ENCODE data around the gene NIPAL1. TPM values are rescaled to one million over a fixed set of nuclear protein-coding genes. Genes with fewer than 3 reads are reported as not detected.

The NIPAL1 gene
- total RNA-seq, 1 experiment from 2014 or later: 0.13 TPM

GRCh38 chr4:48042979-48043461 is 26.4 kb downstream of the NIPAL1 start:
- Histone ChIP-seq H3K27me3 (no peaks in the 10 kb centered on the region), H3K4me3 (no peak overlapping the region), H3K36me3 (no peaks in the 10 kb centered on the region), H3K9me3 (no peaks in the 10 kb centered on the region)
- no peak for DNase-seq

DNA sequence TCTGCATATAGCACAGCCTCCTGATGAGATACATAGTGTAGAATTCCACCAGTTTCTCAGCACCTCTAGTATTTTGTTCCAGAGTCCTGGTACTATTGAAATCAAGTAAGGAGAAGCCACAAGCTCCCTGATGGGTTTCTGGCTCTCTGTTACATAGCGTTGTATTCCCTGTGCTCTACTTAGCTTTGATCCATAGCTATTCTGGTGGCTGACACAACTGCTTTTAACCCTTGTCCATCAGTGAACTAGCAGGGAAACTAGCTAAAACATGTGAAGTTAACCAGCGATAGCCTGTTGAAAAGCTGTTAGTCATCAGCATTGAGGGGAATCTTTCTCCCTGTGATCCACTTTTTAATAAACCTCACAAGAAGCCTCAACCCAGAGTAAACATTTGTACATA is 26.9 kb downstream of the NIPAL1 start:
- Histone ChIP-seq H3K4me3 (no peak overlapping the region), H3K9me3 (no peaks in the 10 kb centered on the region), H3K36me3 (no peaks in the 10 kb centered on the region), H3K27me3 (no peaks in the 10 kb centered on the region)
- DNase-seq: no peak

DNA sequence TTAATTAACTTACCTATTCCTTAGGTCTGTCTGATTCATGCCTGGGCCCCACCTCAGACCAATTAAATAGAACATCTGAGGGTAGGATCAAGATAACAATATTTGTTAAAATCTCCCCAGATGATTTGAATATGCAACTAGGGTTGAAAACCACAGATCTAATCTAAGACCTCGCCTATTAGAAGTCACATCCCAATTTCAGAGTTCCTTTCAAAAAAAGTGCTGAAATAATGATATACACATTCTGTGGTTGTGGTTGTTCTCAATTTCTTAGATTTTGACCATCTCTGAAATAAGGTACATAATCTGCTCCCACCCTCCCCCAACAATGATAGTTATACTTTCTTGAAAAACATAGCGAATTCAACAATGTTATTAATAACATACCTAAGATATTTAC is 27.7 kb downstream of the NIPAL1 start:
- Histone ChIP-seq H3K9me3 (no peaks in the 10 kb centered on the region), H3K4me3 (no peak overlapping the region), H3K36me3 (no peaks in the 10 kb centered on the region), H3K27me3 (no peaks in the 10 kb centered on the region)
- no peak for DNase-seq

DNA sequence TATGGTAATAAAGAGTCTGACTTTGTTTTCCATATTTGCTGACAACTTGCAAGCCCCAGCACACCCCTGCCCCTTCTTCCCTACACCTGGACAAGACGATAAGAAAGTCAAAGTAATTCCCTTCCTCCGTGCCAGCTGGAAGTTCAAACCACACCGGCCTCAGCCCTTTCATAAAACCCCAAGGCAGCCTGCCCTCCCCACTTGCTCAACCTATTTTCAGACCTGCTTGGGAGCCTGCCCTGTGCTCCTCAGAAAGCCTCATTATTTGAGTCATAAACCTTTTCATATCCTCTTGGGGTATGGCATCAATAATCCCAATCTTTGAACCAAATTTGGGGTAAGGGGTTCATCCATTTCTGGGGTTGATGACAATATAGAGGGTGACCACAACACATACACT is 29.5 kb downstream of the NIPAL1 start:
- no peaks in the 10 kb centered on the region for H3K27me3 ChIP-seq
- DNase-seq: no peak
- no peaks in the 10 kb centered on the region for H3K9me3 ChIP-seq
- no peak overlapping the region for H3K4me3 ChIP-seq
- no peaks in the 10 kb centered on the region for H3K36me3 ChIP-seq

- Histone ChIP-seq H3K9me3 (no peaks in the 10 kb centered on the region), H3K27me3 (no peaks in the 10 kb centered on the region), H3K36me3 (no peaks in the 10 kb centered on the region), H3K4me3 (no peak overlapping the region)
- DNase-seq: no peak
These were observed 30.9 kb downstream of the NIPAL1 start for GRCh38 chr4:48047421-48047844.

GRCh38 chr4:48047896-48048295 is 31.3 kb downstream of the NIPAL1 start:
- DNase-seq: no peak
- H3K27me3 ChIP-seq: no peaks in the 10 kb centered on the region
- H3K36me3 ChIP-seq: no peaks in the 10 kb centered on the region
- H3K4me3 ChIP-seq: no peak overlapping the region
- H3K9me3 ChIP-seq: no peaks in the 10 kb centered on the region

DNA sequence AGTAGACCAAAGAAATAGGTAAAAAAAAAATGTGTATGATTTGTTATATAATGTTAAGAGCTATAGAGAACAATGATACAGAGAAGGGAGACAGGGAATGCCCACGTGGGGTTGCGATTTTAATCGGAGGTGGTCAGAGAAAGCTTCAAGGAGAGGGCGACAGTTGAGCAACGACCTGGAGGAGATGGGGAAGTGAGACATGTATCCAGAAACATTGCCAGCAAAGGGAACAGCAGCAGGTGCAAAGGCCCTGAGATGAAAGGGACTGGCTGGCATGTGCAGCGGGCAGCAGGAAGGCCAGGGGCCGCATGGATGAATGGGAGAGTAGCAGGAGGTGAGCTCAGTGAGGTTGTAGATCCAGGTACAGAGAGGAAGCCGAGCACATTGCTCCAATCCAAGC is 32.9 kb downstream of the NIPAL1 start:
- H3K27me3 ChIP-seq: no peaks in the 10 kb centered on the region
- no peak for DNase-seq
- H3K9me3 ChIP-seq: no peaks in the 10 kb centered on the region
- H3K4me3 ChIP-seq: no peak overlapping the region
- no peaks in the 10 kb centered on the region for H3K36me3 ChIP-seq

GRCh38 chr4:48051078-48051477 is 34.5 kb downstream of the NIPAL1 start:
- Histone ChIP-seq H3K4me3 (no peak overlapping the region), H3K27me3 (no peaks in the 10 kb centered on the region), H3K36me3 (no peaks in the 10 kb centered on the region), H3K9me3 (no peaks in the 10 kb centered on the region)
- no peak for DNase-seq

GRCh38 chr4:48058617-48059530 is 42.3 kb downstream of the NIPAL1 start:
- Histone ChIP-seq H3K27me3 (no peaks in the 10 kb centered on the region), H3K36me3 (no peaks in the 10 kb centered on the region), H3K4me3 (no peak overlapping the region), H3K9me3 (no peaks in the 10 kb centered on the region)
- DNase-seq: no peak

- no peak for DNase-seq
- Histone ChIP-seq H3K4me3 (no peak overlapping the region), H3K9me3 (no peaks in the 10 kb centered on the region), H3K36me3 (no peaks in the 10 kb centered on the region), H3K27me3 (no peaks in the 10 kb centered on the region)
These were observed 47.8 kb downstream of the NIPAL1 start for GRCh38 chr4:48064349-48064748.

DNA sequence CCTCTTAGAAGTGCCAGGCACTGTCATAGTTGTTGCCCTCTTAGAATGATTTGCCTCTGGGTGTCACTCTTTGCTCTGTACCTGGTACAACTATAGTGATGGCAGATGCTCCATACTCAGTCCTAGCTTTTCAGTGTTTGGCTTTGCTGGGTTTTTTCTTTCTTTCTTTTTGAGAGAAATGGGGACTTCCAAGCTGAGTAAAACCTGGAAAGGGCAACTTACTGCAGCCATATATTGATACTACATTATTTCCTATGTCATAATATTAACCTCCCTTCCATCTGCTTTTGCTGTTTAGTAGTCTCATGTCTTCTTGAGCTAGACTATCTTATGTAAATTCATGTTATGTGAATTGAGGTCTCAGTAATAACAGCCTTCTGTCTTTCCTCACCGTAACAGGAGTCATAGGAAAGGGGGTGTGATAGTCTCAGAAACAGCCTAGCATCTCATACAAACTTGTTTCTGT is 49.0 kb downstream of the NIPAL1 start:
- no peaks in the 10 kb centered on the region for H3K9me3 ChIP-seq
- no peaks in the 10 kb centered on the region for H3K27me3 ChIP-seq
- H3K4me3 ChIP-seq: no peak overlapping the region
- DNase-seq: no peak
- H3K36me3 ChIP-seq: no peaks in the 10 kb centered on the region

DNA sequence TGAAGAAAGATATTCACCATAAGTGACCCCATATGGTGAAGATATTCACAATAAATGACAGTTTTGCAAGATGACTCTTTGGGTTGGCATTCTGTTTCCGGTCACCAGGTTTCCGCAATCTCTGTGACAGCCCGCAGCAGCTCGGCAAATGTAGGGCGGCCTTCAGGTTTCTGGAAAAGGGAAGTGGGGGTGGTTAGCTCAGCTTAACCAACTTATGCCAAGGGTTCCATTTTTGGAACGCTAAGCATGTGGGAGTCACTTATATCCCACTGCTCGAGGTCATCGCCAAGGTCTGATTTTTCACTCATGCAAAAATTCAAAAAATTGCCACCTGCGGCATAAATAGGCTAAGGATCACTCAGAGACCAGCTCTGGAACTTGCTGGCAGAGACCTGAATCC is 51.0 kb downstream of the NIPAL1 start:
- H3K4me3 ChIP-seq: no peak overlapping the region
- H3K9me3 ChIP-seq: no peaks in the 10 kb centered on the region
- DNase-seq: no peak
- no peaks in the 10 kb centered on the region for H3K36me3 ChIP-seq
- no peaks in the 10 kb centered on the region for H3K27me3 ChIP-seq

DNA sequence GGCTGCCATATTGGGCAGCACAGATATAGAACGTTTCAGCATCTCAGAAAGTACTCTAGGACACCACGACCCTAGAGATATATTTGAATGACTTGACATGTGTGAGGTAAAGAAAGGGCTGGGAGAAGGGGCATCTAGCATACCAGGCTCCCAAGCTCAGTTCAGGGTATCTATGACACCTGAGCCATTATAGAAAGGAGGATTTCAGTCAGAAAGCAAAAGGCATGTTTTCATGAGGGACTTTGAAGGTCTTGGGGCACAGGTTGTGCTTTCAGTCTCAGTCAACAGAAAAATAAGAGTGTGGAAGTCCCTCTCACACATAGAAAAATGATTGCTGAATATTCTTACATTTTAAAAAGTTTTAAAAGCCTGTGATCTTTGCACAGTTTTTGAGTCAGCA is 51.6 kb downstream of the NIPAL1 start:
- H3K4me3 ChIP-seq: no peak overlapping the region
- H3K27me3 ChIP-seq: no peaks in the 10 kb centered on the region
- no peak for DNase-seq
- H3K36me3 ChIP-seq: no peaks in the 10 kb centered on the region
- H3K9me3 ChIP-seq: no peaks in the 10 kb centered on the region

DNA sequence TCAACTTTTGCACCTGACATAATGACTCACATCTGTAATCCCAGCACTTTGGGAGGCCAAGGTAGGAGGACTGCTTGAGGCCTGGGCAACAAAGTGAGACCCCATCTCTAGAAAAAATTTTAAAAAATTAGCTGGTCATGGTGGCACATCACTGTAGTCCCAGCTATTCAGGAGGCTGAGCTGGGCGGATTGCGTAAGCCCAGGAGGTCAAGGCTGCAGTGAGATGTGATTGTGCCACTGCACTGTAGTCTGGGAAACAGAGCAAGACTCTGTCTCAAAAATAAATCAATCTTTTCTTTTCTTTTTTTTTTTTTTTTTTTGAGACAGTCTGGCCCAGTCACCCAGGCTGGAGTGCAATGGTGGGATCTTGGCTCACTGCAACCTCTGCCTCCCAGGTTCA is 52.5 kb downstream of the NIPAL1 start:
- H3K36me3 ChIP-seq: no peaks in the 10 kb centered on the region
- H3K9me3 ChIP-seq: no peaks in the 10 kb centered on the region
- H3K4me3 ChIP-seq: no peak overlapping the region
- no peak for DNase-seq
- no peaks in the 10 kb centered on the region for H3K27me3 ChIP-seq

DNA sequence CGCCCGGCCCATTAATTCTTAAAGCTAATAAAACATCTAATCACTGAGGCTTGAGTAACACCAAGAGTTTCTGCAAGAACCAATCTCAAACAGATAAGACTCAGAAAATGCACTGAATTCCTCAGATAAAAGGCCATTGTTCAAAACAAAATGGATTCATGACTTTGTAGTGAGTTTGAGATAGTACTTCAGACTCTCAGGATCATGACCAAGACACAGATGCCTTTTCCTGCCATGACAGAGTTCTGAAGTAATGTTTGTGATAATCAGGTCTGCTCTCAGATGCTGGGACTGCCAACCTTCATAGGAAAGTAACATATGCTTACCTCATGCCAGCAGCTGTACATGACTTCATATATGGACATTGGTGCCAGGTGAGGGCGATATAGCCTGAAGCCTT is 54.6 kb downstream of the NIPAL1 start:
- Histone ChIP-seq H3K9me3 (no peaks in the 10 kb centered on the region), H3K27me3 (no peaks in the 10 kb centered on the region), H3K4me3 (no peak overlapping the region), H3K36me3 (no peaks in the 10 kb centered on the region)
- no peak for DNase-seq

GRCh38 chr4:48073567-48074103 is 57.1 kb downstream of the NIPAL1 start:
- Histone ChIP-seq H3K4me3 (no peak overlapping the region), H3K27me3 (no peaks in the 10 kb centered on the region), H3K36me3 (no peaks in the 10 kb centered on the region), H3K9me3 (no peaks in the 10 kb centered on the region)
- no peak for DNase-seq

DNA sequence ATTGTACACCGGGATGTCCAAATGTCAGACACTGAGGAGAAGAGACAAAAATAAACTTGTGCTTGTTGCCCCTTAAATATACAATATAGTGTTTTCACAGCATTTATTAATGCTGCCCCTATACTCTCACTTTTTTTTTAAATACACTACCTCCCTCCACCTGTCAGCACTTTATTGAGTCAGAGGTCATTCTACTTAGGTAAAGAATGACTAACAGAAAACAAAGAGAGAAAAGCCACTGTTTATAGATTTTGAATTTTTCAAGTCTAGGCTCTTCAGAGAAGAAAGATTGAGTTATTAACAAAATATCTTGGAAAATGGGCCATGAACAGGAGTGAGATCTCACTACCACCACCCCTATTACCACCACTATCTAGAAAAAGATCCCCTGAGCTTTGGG is 58.1 kb downstream of the NIPAL1 start:
- no peaks in the 10 kb centered on the region for H3K27me3 ChIP-seq
- no peaks in the 10 kb centered on the region for H3K9me3 ChIP-seq
- DNase-seq: no peak
- no peak overlapping the region for H3K4me3 ChIP-seq
- no peaks in the 10 kb centered on the region for H3K36me3 ChIP-seq

GRCh38 chr4:48078425-48078824 is 61.9 kb downstream of the NIPAL1 start:
- Histone ChIP-seq H3K4me3 (no peak overlapping the region), H3K36me3 (no peaks in the 10 kb centered on the region), H3K27me3 (no peaks in the 10 kb centered on the region), H3K9me3 (no peaks in the 10 kb centered on the region)
- DNase-seq: no peak
